ENCODE data around the gene ADAM8.
A peak's percentile ranks its signal among the peaks of the same experiment; 100 is the strongest.

Gene ADAM8

DNA sequence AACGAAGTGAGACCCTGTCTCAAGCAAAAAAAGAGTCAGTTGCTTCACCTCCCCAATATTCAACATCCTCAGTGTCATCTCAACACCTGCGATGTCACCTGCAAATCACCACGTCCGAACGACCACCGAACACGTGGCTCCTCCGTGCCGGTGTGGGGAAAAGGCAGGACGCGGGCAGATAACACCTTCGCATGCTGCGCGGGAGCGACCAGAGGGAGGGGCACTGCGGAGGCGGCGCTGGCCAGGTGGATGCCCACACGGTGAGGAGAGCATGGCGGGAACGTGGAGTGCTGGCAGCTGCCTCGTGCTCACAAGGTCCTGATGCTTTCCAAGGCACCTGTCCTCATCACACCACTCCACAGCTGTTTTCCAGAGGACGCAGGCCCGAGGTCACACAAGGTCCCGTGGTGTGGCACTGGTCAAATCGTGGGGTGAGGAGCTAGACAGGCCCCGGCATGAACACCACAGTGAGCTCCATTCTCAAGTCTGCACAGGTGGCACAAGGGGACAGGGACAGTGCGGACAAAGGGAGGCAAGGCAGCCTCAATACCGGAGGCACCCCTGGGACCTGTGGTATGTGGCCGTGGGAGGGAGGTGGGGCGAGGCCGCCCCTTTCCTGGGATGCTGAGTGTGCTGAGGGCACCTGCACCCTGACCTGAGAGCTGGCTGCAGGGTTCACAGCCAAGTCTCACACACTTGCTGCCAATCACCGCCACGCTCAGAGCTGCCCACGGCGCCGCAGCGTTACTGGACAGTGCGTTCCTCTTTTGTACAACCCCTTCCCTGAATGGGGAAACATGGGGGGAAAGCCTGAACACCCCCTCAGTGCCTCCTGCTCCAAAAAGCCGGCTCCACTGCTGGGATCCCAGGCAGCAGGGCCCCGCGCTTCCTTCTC lies 19.0 kb upstream of the ADAM8 start:
- H3K36me3 ChIP-seq (ENCODE audit: insufficient read depth, low read length), result peaks cover 27% of the 10 kb centered on the region
- no peaks in the 10 kb centered on the region for H3K27me3 ChIP-seq (ENCODE audit: insufficient read depth, low read length)
- H3K79me2 ChIP-seq (ENCODE audit: control insufficient read depth, insufficient read depth, low read length, unreplicated experiment), result no peaks in the 10 kb centered on the region
- no peak overlapping the region for H2AFZ ChIP-seq (ENCODE audit: low read length, unreplicated experiment)
- H3K4me3 ChIP-seq (ENCODE audit: low read depth, low read length), result no peak overlapping the region
- no peak overlapping the region for H3K27ac ChIP-seq (ENCODE audit: low read depth, low read length)
- peaks cover 21% of the 10 kb centered on the region for H3K4me1 ChIP-seq (ENCODE audit: control insufficient read depth, insufficient read depth, low read length, unreplicated experiment)

DNA sequence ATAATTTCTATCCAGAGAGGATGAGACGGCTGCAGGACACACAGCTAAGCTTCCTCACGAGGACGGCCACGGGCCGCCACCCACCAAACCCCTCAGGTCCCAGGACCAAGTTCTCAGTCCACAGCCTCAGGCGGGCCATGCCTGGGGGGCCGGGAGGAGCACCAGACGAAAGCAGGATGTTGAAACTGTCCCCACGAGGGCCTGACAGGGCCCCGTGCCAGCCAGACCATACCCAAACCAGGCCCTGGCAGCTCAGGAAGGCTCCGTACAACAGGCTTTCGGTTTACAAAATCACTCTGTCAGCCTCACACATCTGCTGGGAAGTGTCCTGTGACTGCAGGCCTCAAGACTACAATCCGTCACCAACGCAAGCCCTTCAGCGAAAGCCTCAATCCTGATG lies 17.5 kb upstream of the ADAM8 start:
- no peaks in the 10 kb centered on the region for H3K79me2 ChIP-seq (ENCODE audit: control insufficient read depth, insufficient read depth, low read length, unreplicated experiment)
- no peaks in the 10 kb centered on the region for H3K27me3 ChIP-seq (ENCODE audit: insufficient read depth, low read length)
- peaks cover 24% of the 10 kb centered on the region for H3K36me3 ChIP-seq (ENCODE audit: insufficient read depth, low read length)
- no peak overlapping the region for H3K4me3 ChIP-seq (ENCODE audit: low read depth, low read length)
- H2AFZ ChIP-seq (ENCODE audit: low read length, unreplicated experiment), result no peak overlapping the region
- peaks cover 21% of the 10 kb centered on the region for H3K4me1 ChIP-seq (ENCODE audit: control insufficient read depth, insufficient read depth, low read length, unreplicated experiment)
- peak overlapping the region; percentile 39 for H3K27ac ChIP-seq (ENCODE audit: low read depth, low read length)

GRCh38 chr10:133293810-133294119 lies 17.1 kb upstream of the ADAM8 start:
- no peak overlapping the region for H2AFZ ChIP-seq (ENCODE audit: low read length, unreplicated experiment)
- H3K79me2 ChIP-seq (ENCODE audit: control insufficient read depth, insufficient read depth, low read length, unreplicated experiment), result no peaks in the 10 kb centered on the region
- no peaks in the 10 kb centered on the region for H3K27me3 ChIP-seq (ENCODE audit: insufficient read depth, low read length)
- peaks cover 21% of the 10 kb centered on the region for H3K4me1 ChIP-seq (ENCODE audit: control insufficient read depth, insufficient read depth, low read length, unreplicated experiment)
- H3K27ac ChIP-seq (ENCODE audit: low read depth, low read length), result peak overlapping the region; percentile 39; the same call in 1 of the 2 replicates
- peaks cover 23% of the 10 kb centered on the region for H3K36me3 ChIP-seq (ENCODE audit: insufficient read depth, low read length)
- no peak overlapping the region for H3K4me3 ChIP-seq (ENCODE audit: low read depth, low read length)

- Histone ChIP-seq H3K79me2 (ENCODE audit: control insufficient read depth, insufficient read depth, low read length, unreplicated experiment) (no peaks in the 10 kb centered on the region), H3K4me3 (ENCODE audit: low read depth, low read length) (peak overlapping the region; percentile 51), H3K36me3 (ENCODE audit: insufficient read depth, low read length) (peaks cover 23% of the 10 kb centered on the region), H3K27me3 (ENCODE audit: insufficient read depth, low read length) (no peaks in the 10 kb centered on the region), H3K27ac (ENCODE audit: low read depth, low read length) (peak overlapping the region; percentile 12; the same call in 1 of the 2 replicates), H2AFZ (ENCODE audit: low read length, unreplicated experiment) (no peak overlapping the region), H3K4me1 (ENCODE audit: control insufficient read depth, insufficient read depth, low read length, unreplicated experiment) (peaks cover 21% of the 10 kb centered on the region)
These were observed 16.5 kb upstream of the ADAM8 start for GRCh38 chr10:133292919-133293809.

DNA sequence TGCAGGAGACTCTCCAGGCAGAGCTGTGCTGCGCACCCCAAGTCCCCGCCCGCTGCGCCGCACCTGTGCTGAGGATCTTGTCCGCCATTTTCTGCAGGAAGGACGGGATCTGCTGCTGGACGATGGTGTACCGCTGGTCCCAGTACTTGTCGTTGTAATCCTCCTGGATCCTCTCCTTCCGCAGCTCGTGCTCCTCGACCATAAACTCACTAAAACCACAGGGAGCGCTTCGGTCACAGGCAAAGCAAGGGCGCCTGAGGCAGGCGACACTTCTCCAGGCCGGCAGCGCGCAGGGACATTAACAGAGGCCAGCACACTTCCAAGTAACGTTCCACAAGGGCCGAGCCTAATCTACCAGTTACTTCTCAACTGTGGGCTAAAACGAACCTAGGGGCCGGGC lies 13.1 kb upstream of the ADAM8 start:
- Histone ChIP-seq H3K27ac (ENCODE audit: low read depth, low read length) (no peak overlapping the region), H3K27me3 (ENCODE audit: insufficient read depth, low read length) (no peaks in the 10 kb centered on the region), H3K79me2 (ENCODE audit: control insufficient read depth, insufficient read depth, low read length, unreplicated experiment) (no peaks in the 10 kb centered on the region), H3K4me1 (ENCODE audit: control insufficient read depth, insufficient read depth, low read length, unreplicated experiment) (peaks cover 21% of the 10 kb centered on the region), H3K36me3 (ENCODE audit: insufficient read depth, low read length) (peaks cover 24% of the 10 kb centered on the region), H2AFZ (ENCODE audit: low read length, unreplicated experiment) (no peak overlapping the region), H3K4me3 (ENCODE audit: low read depth, low read length) (no peak overlapping the region)

DNA sequence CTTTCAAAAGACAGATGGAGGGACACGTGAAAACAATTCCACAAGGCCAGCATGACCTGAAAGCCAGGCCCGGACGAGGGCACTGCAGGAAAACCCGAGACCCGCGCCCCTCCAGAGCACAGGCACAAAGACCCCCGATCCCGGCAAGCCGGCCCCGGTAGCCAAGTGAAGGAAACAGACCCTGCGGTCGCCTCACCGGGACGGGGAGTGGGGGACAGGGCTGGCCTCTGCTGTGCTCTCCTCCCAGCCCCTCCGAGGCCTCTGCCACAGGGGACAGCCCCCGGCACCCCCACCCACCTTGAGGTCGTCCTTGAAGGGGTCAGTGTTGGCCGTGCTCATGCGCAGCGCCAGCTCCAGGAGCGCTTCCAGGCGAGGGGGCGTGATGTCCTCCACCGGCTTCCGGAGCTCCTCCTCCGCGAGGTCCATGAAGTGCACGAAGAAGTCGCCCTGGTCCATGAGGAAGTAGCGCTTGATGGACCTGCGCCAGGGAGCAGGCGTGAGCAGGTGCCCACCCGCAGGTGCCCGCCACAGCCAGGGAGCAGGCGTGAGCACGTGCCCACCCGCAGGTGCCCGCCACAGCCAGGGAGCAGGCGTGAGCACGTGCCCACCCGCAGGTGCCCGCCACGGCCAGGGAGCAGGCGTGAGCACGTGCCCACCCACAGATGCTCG lies 11.3 kb upstream of the ADAM8 start:
- Histone ChIP-seq H3K27me3 (ENCODE audit: insufficient read depth, low read length) (no peaks in the 10 kb centered on the region), H3K36me3 (ENCODE audit: insufficient read depth, low read length) (peaks cover 26% of the 10 kb centered on the region), H3K4me1 (ENCODE audit: control insufficient read depth, insufficient read depth, low read length, unreplicated experiment) (peaks cover 6% of the 10 kb centered on the region), H3K79me2 (ENCODE audit: control insufficient read depth, insufficient read depth, low read length, unreplicated experiment) (no peaks in the 10 kb centered on the region), H2AFZ (ENCODE audit: low read length, unreplicated experiment) (no peak overlapping the region), H3K4me3 (ENCODE audit: low read depth, low read length) (no peak overlapping the region), H3K27ac (ENCODE audit: low read depth, low read length) (no peak overlapping the region)

DNA sequence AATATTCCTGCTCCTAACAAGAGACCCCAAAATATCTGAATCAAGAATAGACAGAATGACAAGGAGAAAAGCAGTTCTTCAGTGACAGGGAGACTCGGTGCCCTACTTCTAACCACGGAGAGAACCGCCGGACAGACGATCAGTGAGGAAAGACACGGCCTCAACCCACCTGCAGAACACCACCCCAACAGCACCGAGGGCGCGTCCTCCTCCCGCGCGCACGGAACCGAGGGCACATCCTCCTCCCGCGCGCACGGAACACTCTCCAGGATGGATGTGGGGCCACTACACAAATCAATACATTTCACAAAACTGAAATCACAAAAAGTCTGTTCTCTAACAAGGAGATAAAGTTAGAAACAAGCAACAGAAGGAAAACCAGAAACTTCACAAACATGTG lies 9.7 kb upstream of the ADAM8 start:
- Histone ChIP-seq H3K79me2 (ENCODE audit: control insufficient read depth, insufficient read depth, low read length, unreplicated experiment) (no peaks in the 10 kb centered on the region), H3K27me3 (ENCODE audit: insufficient read depth, low read length) (no peaks in the 10 kb centered on the region), H2AFZ (ENCODE audit: low read length, unreplicated experiment) (no peak overlapping the region), H3K27ac (ENCODE audit: low read depth, low read length) (no peak overlapping the region), H3K36me3 (ENCODE audit: insufficient read depth, low read length) (peaks cover 26% of the 10 kb centered on the region), H3K4me3 (ENCODE audit: low read depth, low read length) (no peak overlapping the region), H3K4me1 (ENCODE audit: control insufficient read depth, insufficient read depth, low read length, unreplicated experiment) (no peaks in the 10 kb centered on the region)

DNA sequence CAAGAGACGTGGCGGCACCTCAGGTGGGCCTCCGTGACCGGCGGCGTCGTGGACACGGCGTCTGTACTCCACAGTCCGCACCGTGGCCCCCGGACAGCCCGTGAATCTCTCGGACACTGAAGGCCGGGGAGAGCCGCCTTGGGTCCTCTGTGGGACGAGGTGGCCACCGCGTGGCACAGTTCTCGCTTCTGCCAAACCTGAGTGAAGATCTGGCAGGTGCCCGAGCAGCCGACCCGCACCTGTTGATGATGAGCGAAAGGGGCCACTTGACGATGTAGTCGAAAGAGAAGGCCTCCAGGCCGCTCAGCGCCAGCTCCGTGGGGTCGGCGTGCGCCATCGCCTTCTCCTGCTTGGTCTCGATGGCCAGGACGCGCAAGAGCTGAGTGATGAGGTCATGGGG lies 8.5 kb upstream of the ADAM8 start:
- Histone ChIP-seq H3K27ac (ENCODE audit: low read depth, low read length) (no peak overlapping the region), H3K27me3 (ENCODE audit: insufficient read depth, low read length) (no peaks in the 10 kb centered on the region), H3K4me1 (ENCODE audit: control insufficient read depth, insufficient read depth, low read length, unreplicated experiment) (no peaks in the 10 kb centered on the region), H3K4me3 (ENCODE audit: low read depth, low read length) (no peak overlapping the region), H2AFZ (ENCODE audit: low read length, unreplicated experiment) (no peak overlapping the region), H3K36me3 (ENCODE audit: insufficient read depth, low read length) (peaks cover 23% of the 10 kb centered on the region; the same call in 1 of the 2 replicates), H3K79me2 (ENCODE audit: control insufficient read depth, insufficient read depth, low read length, unreplicated experiment) (no peaks in the 10 kb centered on the region)

- Histone ChIP-seq H3K4me1 (ENCODE audit: control insufficient read depth, insufficient read depth, low read length, unreplicated experiment) (no peaks in the 10 kb centered on the region), H3K36me3 (ENCODE audit: insufficient read depth, low read length) (peaks cover 21% of the 10 kb centered on the region; the same call in 1 of the 2 replicates)
These were observed 7.3 kb upstream of the ADAM8 start for GRCh38 chr10:133283931-133284330.

DNA sequence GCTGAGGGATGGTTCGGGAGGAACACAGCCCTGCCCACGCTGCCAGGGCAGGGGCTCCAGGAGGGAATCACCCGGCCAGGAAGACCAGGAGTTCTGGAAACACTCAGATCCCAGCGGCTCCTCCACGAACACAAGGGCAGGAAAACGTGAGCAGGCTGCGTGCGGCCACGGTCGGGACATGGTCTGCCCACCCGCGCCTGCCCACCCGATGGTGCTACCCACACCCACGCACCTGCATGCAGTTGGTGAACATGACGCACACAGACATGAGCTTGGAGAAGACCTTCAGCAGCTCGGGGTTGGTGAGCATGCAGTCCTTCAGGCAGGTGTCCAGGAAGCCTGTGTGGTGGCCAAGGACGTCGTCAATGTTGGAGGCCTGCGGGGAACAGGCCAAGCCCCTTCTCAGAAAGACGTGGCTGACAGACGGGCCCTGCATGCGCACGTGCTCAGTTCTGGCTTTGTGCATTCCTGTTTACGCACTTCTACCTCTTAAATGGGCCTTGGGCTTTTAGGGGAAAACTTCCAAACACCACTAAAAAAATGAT lies 6.2 kb upstream of the ADAM8 start:
- Histone ChIP-seq H3K27me3 (ENCODE audit: insufficient read depth, low read length) (no peaks in the 10 kb centered on the region), H3K27ac (ENCODE audit: low read depth, low read length) (no peak overlapping the region), H2AFZ (ENCODE audit: low read length, unreplicated experiment) (no peak overlapping the region), H3K79me2 (ENCODE audit: control insufficient read depth, insufficient read depth, low read length, unreplicated experiment) (no peaks in the 10 kb centered on the region), H3K4me1 (ENCODE audit: control insufficient read depth, insufficient read depth, low read length, unreplicated experiment) (peaks cover 7% of the 10 kb centered on the region), H3K36me3 (ENCODE audit: insufficient read depth, low read length) (peaks cover 15% of the 10 kb centered on the region; the same call in 1 of the 2 replicates), H3K4me3 (ENCODE audit: low read depth, low read length) (no peak overlapping the region)

More at GRCh38 chr10:133283931-133284330, 7.3 kb upstream of the ADAM8 start:
- Histone ChIP-seq H2AFZ (ENCODE audit: low read length, unreplicated experiment) (no peak overlapping the region), H3K27me3 (ENCODE audit: insufficient read depth, low read length) (no peaks in the 10 kb centered on the region), H3K79me2 (ENCODE audit: control insufficient read depth, insufficient read depth, low read length, unreplicated experiment) (no peaks in the 10 kb centered on the region), H3K4me3 (ENCODE audit: low read depth, low read length) (no peak overlapping the region), H3K27ac (ENCODE audit: low read depth, low read length) (no peak overlapping the region)
